Vagina (tissue), 2 donors: ENCODE measurements around the gene RAPSN.

Experiments
- CTCF ChIP-seq, 3 experiments: fragments of 450-650 bp in 2 of 3; fragments of 200-600 bp in 1 of 3; sonication (generic) in 1 of 3; IDR thresholded peaks; one replicate each; pipeline ENCODE4 v1.5.1; 2017 to 2019; ENCODE audit warnings: antibody characterized with exemption in 3 of 3, mild to moderate bottlenecking in 2 of 3, moderate library complexity in 2 of 3
- POLR2A ChIP-seq, 2 donors: fragments of 450-650 bp; IDR thresholded peaks; one replicate each; pipeline ENCODE4 v1.6.1; 2017; ENCODE audit warnings: antibody characterized with exemption in 2 of 2, mild to moderate bottlenecking in 2 of 2, moderate library complexity in 2 of 2
- POLR2AphosphoS5 ChIP-seq, 2 donors: sonication (generic); formaldehyde crosslinking; IDR thresholded peaks; one replicate each; pipeline ENCODE4 v1.9.0; 2017; ENCODE audit warnings: antibody characterized with exemption in 2 of 2, mild to moderate bottlenecking in 2 of 2, low read depth in 1 of 2; ENCODE audit not compliant: insufficient read depth in 1 of 2

GRCh38 chr11:47464483-47464882 lies 15.5 kb upstream of the RAPSN start:
- no peak for TF ChIP-seq CTCF (IDR thresholded peaks at IDR 0.05)
- TF ChIP-seq POLR2A (IDR thresholded peaks at IDR 0.05): no peak
- no peak for TF ChIP-seq POLR2AphosphoS5 (IDR thresholded peaks at IDR 0.05; ENCODE audit: insufficient read depth in 1 of 2, low read depth in 1 of 2)
